A172 (cell line): ENCODE measurements around the gene LANCL1. TPM values are rescaled to one million over a fixed set of nuclear protein-coding genes. Genes with fewer than 3 reads are reported as not detected.

Source experiments
- DNase-seq: peaks from one replicate; pipeline ENCODE4 v3.0.0-alpha.2; 2015; ENCODE audit warnings: low spot score
- total RNA-seq: library from RNA; depleted of rRNA; stranded (reverse); fragments of >200 nt; shearing (Covaris generic); gene quantifications from 2 replicates; pipeline ENCODE4 v1.2.3, GENCODE V29; 2014; rRNA removed

LANCL1 gene
- total RNA-seq, 1 experiment from 2014 or later = 71.0 TPM

DNA sequence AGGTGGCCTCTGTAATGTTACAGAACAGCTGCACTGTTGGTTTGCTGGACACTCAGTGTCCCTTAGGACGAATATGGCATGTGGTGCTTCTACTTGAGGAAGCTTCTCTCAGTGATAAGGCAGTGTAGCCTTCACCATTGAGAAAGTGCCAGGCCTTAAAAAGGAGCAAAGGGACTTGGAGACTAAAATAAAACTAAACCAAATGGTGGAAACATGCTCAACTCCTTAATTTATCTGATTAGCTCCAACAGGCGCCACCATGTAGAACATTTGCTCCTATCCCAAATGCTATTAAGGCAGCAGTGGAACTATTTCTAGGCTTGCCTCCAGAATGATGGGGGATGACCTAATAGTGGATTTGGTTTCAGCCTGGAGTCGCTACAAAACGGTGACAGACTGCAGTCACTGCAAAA is 84.1 kb downstream of the LANCL1 start:
- DNase-seq = no peak

DNA sequence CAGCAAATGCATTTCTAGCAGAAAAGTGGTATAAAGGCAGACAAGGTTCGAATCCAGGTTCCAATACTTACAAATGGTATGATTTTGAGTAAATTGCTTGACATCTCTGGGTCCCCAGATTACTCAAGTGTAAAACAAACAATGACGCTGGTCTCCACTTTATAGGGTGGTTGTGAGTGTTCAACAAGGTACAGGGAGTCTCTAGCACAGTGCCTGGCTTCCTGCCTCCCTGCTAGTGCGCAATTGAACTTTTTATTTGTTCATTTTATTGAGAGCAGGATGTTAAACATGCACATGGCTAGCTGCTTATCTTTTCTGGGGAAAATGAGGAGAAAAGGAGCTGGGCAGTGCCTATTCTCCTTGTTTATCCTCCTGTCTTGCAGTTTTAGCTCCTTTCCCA is 86.7 kb downstream of the LANCL1 start:
- no peak for DNase-seq

DNA sequence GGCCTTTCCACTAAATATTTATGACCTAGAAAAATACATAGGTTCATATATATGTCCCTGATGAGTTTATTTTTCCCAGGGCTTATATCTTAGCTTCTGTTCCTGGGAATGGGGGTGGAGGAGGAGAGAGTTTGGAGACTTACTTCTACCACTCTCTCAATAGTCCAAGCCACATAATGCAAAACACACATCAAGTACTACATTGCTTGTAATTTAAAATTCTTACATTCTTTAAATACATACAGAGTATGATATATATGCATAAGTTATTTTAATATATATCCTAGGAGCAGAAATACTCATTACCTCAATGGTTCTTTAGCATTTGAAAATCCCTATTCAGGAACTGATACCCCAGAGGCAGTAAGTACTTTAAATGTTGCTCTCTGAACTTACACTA is 88.4 kb downstream of the LANCL1 start:
- DNase-seq = no peak

DNA sequence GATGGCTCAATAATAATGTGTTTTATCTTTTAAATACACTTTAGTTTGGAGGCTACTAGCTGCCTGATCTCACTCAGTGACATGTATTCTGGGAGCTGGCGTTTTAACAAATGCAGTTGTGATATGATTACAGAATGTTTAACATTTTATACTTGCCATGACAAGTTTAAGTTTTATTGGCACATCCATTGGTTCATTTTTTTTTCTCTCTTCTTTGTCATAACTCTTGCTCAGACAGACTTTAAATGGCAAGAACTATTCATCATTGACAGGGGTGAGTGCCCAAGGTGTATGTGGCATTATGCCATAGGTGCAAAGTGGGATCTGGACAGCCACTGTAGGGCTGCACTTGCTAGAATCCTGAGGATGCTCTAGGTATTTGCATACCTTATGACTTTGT is 89.5 kb downstream of the LANCL1 start:
- DNase-seq = no peak

Other genes starting within 250 kb of the LANCL1 start
- gene MYL1, start 161.6 kb downstream of the LANCL1 start, total RNA-seq = 0.24 TPM in 1 of 2 replicates, not detected in the other
- 28.8 and 50.7 TPM in 2 replicates for gene CPS1, start 79.8 kb upstream of the LANCL1 start, total RNA-seq